ENCODE results near the gene PICK1.

Gene PICK1

DNA sequence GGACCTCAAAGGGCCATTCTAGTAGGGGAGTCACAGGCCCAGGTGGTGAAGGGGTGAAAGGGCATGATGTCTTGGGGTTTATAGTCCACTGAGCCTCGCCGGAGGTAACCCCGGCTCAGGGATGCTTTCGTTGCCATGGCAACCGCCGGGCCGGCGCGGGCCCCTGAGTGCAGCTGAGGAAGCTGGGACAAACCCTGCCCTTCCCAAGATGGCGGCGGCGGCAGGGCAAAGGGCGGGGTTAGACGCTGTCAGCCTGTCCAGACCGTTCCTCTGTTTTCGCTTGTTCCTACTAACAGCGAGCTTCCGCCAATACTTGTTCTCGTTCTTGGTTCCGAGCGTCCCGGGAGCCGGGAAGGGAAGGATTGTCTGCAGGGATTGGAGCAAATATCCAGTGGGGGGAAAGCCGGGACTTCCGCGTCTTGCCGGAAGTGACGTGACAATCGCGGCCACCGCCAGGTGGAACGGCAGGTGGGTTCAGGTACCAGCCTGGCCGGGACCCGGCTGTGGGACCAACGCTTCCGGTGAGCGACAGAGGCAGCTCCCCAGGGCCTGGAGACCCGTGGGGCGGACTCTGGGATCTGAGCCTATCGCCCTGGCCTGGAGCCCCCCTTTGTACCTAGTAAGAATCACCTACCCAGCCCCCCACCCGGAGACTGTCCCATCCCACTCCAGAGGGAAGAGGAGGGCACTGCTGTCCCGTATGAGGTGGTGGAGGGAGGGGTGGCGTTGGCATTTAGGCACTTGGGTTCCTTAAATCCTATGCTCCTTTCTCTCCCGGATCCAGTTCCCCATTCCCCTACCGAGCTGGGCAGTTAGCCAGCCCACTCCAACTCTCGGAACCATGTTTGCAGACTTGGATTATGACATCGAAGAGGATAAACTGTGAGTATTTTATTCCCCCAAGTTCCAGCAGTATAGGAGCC lies at the start of gene PICK1:
TSS of gene PICK1 (plus strand) at position 436 of the 923 bp plus-strand sequence. CDS start at position 842, 406 bp downstream.
- peak; percentile 79 for DNase-seq

DNA sequence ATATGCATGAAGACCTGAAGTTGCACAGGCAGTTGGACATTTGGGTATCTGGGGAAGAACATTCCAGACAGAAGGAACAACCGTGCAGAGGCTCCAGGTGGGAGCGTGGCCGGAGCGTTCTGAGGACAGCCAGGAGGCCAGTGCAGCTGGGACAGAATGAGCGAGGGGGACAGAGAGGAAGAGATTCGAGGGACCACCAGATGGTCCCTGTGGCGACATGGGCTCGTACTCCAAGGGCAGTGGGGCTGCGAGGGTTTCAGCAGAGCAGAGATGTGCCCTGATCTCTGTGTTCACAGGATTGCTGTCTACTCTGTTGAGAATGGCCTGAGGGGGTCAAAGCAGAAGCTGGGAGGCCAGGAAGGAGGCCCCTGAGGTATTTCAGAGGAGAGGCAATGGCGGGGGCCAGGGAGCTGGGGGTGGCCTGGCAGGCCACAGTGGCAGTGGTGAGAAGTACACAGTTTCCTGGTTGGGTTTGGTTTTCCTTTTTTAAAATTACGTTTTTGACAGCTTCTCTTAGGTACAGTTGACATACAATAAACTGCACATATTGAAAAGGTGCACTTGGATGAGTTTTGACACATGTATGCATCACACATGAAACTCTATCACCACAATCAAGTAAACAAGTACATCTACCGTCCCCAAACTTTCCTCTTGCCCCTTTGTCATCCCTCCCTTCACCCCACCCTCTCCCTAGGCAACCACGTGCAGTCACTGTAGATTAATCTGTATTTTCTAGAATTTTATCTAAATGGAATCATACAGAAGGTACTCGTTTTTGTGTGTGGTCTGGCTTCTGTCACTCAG lies 48.0 kb upstream of the PICK1 start:
- no peak for DNase-seq

DNA sequence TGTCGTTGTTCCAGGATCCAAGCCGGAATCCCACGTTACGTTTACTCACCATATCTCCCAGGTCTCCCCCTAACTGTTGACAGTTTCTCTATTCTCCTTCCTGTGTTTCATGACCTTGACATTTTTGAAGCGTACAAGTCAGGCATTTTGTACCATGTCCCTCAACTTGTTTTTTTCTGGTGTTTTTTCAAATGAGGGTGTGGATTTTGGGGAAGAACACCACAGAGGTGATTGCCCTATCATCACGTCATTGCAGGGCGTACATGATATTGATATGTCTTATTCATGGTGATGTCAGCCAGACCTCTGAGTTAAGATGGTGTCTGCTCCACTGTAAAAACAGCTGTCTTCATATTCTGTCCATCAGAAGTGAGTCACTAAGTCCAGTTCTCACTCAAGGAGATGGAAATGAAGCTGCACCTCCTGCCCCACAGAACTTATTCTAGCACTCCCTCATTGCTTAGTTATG lies 44.6 kb upstream of the PICK1 start:
- DNase-seq: peak; percentile 69

DNA sequence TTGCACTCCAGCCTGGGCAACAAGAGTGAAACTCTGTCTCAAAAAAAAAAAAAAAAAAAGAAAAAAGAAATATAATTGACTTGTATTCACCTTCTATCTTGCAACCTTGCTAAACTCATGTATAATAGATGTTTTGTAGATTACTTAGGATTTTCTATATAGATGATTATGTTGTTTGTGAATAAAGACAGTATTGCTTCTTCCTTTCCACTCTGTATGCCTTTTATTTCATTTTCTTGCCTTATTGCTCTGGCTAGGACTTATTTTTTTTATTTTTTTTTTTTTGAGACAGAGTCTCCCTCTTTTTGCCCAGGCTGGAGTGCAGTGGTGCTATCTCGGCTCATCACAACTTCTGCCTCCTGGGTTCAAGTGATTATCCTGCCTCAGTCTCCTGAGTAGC lies 43.1 kb upstream of the PICK1 start:
- DNase-seq: no peak

- DNase-seq: no peak
Measured at GRCh38 chr22:38016182-38017151, 40.7 kb upstream of the PICK1 start.

DNA sequence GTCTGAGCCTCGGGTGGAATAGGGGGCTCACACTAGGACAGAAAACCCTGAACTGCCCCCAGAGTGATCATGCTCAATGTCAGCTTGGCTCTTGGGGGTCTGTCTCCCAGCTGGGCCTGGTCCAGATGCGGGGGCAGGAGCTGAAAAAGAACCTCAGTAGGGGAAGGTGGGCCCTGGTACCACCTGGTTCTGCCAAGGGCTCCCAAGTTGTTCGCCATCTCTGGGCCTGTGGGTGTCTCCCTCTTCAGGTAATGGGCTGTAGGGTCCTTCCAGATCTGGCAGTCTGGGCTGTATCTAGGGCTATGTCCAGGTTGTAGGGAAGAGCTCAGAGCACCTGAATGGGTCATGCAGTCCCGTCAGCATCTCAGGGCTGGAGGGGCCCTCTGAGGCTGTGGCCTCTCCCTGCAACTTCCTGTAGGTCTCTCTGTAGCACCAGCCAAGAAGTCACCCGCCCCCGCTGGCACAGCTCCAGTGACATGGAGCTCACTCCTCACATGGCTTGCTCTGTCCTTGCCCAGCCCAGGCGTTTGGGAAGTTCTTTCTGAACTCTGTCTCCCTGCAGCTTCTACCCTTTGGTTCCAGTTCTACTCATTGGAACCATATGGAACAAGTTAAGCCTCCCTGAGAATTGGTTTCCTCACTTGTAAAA lies 39.8 kb upstream of the PICK1 start:
- no peak for DNase-seq

DNA sequence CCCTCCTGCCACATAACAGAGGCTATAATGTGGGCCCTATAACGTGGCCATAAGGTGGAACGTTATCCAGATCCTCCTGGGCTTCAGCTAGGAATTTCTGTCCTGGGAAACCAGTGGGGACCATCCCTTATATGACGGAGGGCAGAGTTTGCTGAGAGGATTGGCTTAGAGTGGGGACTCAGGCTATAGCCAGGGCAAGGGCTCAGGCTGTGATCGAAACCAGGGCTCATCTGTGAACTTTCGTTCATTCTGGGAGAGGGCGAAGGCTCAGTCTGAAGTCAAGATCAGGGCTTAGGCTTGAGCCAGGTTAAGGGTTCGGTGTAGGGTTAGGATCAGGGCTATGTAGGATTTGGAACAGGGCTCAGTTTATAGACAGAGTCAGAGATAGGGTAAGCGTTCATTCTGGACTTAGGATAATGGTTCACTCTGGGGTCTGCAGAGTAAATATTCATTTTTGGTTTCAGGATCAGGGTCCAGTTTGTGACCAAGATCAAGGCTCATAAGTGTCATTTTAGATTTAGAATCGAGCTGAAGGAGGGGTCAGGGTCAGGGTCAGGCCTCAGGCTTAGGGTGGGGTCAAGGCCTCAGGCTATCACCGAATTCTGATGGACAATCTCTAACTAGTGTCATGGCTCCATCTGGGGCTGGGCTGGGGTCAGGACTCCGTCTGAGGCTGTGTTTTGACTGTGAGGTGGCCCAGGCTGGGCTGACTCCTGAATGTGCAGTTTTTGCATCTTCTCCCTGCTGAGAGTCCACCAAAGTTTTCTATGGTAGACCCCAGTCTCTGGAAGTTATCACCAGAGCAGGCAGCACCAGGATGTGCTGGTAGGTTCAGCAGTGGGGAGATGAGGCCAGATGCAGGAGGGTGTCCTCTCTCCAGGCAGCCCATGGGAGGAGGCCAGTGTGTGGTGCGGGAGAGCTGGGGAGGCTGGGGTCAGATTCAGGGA lies 39.0 kb upstream of the PICK1 start:
- no peak for DNase-seq

- no peak for DNase-seq
Measured at GRCh38 chr22:38018938-38019827, 38.0 kb upstream of the PICK1 start.

DNA sequence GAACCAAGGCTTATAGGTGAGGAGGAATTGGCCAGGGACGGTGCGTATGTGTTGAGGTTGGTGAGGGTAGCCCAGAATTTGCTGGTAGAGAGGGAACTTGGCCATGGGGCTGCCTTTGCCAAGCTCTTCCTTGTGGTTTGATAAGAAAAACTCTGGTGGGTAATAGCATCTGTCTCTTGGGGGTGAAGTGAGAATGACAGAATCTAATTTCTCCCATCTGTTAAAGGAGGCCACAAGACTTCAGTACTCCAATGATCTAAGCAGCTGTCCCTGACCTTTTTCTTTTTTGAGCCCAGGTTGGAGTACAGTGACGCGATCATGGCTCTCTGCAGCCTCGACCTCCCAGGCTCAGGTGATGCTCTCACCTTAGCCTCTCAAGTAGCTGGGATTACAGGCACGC lies 36.0 kb upstream of the PICK1 start:
- DNase-seq: no peak

- DNase-seq: no peak
Measured at GRCh38 chr22:38023045-38023444, 34.2 kb upstream of the PICK1 start.

DNA sequence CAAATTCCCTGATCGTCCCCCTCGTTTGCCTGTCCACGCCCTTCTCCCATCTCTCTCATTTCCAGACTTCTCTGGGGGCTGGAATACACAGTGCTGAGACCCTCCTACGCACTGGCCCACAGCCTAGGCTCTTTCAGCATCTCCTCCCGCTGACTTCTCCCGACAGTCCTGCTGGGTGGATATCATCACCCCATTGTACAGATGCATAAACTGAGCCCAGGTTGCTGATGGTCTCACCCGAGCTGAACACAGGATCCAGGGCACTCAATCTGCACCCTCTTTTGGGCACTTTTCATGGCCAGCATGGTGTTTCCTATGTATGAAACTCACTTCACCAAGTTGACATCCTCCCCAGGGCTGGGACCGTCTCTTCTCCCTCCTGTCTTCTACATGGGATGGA lies 31.7 kb upstream of the PICK1 start:
- DNase-seq: no peak

DNA sequence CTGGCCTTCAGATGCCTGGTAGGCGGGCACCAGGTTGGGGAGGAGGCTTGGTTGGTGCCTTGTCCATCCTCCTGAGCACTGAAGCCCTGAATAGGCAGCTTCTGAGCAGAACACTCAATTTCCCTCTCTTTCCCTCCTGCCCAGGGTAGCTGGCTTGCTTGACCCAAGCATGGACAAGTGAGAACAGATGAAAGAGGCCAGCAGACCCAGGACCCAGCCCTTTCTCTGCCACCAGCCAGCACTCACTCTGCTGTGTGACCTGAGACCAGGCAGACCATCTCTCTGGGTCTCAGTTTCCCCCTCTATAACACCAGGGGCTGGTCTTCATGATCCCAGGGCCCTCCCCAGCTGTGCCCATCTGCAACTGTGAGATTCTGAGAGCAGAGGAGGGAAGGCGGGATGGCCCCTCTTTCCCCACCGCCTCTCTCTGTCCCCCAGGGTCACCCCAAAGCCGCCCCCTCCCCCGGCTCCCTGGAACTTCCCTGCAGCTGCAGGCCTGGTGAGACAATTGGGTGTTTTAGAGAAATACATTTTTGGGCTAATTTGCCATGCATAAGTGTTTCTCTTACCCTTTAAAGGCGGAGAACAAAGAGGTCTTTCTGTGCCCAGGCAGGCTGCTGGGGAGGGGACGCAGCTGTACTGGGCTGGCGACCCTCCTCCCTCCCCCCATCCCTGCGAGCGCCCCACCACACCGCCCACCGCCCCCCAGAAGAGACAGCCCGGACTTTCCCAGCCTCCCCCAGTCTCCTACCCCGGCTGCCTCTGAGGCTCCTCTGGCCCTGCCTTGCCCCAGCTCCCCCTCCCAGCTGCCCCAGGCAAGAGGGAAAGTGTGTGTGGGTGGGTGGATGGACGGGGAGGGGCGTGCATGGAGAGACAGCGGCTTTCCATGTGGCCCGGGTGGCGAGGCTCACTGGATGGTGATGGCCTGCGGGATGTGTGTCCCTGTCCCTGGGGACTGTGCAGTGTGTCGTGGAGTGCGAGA lies 30.8 kb upstream of the PICK1 start:
- DNase-seq: no peak

GRCh38 chr22:38027487-38027886 lies 29.7 kb upstream of the PICK1 start:
- no peak for DNase-seq

DNA sequence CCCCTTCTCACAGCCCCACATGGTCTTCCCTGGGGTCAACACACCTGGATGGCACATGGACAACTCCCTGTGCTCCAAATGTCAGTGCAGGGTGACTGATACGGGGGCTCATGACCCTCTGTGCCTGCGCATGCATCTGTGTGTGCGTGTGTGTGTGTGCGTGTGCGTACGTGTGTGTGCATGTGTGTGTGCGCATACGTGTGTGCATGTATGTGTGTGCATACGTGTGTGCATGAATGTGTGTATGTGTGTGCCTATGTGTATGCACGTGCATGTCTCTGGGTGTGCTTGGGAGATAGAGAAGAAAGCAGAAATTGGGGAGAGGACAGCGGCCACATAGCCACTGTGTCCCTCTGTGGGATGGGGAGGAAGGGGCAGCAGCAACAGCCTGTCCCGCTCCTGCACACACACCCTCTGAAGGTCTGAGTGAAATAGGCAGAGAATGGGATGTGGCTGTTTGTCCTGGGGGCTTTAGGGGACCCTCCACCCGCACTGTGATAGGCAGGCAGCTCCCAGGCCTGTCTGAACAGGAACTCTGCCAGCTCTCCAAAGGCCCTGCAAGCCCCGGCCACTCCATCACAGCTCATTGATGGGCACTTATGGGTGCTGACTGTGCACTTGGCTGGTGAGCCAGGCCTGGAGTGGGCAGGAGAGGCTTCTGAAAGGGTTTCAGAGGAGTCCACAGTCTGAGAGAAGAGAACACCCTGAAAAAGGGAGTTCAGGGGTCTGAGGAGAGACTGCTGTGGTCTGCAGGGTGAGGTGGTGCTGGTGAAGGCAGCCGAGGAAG lies 28.7 kb upstream of the PICK1 start:
- DNase-seq: no peak

DNA sequence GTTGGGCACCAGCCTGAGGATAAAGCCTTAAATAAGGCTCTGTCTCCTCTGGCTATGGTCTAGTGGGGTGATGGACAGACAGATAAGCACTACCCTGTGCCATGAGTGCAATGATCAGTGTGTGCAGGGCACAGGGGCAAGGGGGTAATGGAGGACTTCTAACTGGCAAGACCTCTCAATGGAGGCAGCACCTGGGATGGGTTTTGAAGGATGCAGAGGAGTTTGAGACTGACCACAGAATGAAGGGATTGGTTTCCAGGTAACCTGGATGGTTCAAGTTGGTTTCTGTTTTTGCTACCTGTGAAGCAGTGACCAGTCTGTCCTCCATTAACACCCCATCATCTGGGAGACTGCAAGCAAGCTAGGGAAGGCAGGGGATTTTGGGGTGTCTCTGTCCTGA lies 27.8 kb upstream of the PICK1 start:
- DNase-seq: no peak

DNA sequence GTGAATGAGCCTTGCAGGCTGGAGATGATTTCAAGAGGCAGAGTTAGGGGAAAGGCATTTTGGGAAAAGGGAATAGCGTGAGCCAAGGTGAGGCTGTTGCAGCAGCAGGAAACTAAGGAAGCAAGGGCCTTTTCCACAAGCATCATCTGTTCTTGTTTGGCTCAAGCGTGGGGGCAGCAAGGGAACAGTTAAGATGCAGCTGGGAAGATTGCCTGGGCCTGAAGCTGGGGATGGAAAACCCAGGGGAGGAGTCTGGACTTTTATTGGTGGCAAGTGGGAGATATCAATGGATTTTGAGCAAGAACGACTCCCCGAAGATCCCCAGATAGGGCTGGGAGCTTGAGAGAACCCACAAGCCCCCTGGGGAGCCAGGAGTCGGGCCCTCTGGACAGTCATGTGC lies 27.3 kb upstream of the PICK1 start:
- no peak for DNase-seq

DNA sequence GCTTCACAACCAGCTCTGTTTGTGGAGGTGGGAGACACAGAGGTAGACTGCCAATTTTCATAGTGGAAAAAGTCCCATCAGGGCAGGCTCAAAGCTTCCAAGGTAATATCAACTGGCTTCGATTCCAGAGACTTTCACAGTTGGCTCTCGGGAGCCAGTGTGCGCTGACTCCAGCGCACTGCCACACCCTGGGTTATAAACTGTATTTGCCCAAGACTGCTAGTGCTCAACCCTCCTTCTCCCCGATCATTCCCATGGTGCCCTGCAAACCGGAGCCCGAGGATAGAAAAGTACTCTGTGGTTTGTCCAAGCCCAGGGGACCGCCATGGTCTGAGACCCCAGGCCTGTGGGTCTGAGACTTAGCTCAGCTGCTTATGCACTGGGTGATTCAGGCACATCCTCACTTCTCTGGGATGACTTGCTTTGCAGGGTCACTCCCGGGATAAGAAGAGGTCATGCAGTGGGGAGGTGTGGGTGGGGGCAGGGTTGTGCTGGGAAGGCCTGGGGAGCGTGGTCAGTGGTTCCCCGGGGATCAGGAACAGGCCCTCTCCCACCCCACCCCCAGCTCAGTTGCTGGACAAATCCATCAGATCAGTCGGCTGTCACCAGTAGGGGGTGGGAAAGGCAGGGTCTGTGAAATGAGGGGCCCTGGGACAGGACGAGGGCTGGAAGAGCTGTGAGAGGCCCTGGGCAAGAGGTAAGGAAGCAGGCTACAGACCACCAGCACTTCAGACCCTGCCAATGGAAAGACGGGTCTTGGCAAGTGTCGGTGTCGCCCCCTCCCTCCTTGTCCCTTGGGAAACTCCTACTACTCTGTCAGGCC lies 26.7 kb upstream of the PICK1 start:
- DNase-seq: no peak

Measured in HCEC 1CT (cell line).